ENCODE measurements around the gene IQCN.

Gene IQCN

GRCh38 chr19:18304458-18305310 is 30.4 kb upstream of the IQCN start:
- 0 out of 2 replicates have a peak overlapping the region, but pooled peaks have one; percentile 4 for H3K27ac ChIP-seq
- TF ChIP-seq ZFX (IDR thresholded peaks at IDR 0.05; ENCODE audit: borderline replicate concordance) (no peak), CTCF (IDR thresholded peaks at IDR 0.05) (no peak)

GRCh38 chr19:18304208-18304457 is 29.9 kb upstream of the IQCN start:
- no peak overlapping the region for H3K27ac ChIP-seq
- no peak for TF ChIP-seq ZFX (IDR thresholded peaks at IDR 0.05; ENCODE audit: borderline replicate concordance)

- H3K27ac ChIP-seq, result no peak overlapping the region
Measured at GRCh38 chr19:18301718-18302111, 27.5 kb upstream of the IQCN start.

GRCh38 chr19:18300930-18301717 is 26.9 kb upstream of the IQCN start:
- 0 out of 2 replicates have a peak overlapping the region, but pooled peaks have one; percentile 13 for H3K27ac ChIP-seq
- TF ChIP-seq ZFX (IDR thresholded peaks at IDR 0.05; ENCODE audit: borderline replicate concordance) (no peak), CTCF (IDR thresholded peaks at IDR 0.05) (no peak)

More at GRCh38 chr19:18301718-18302111, 27.5 kb upstream of the IQCN start:
- TF ChIP-seq ZFX (IDR thresholded peaks at IDR 0.05; ENCODE audit: borderline replicate concordance) (no peak), CTCF (IDR thresholded peaks at IDR 0.05) (no peak)

- TF ChIP-seq CTCF (IDR thresholded peaks at IDR 0.05), result no peak
- TF ChIP-seq ZFX (IDR thresholded peaks at IDR 0.05; ENCODE audit: borderline replicate concordance), result no peak
- no peak overlapping the region for H3K27ac ChIP-seq
Measured at GRCh38 chr19:18299654-18300053, 25.4 kb upstream of the IQCN start.

- no peak overlapping the region for H3K27ac ChIP-seq
- no peak for TF ChIP-seq CTCF (IDR thresholded peaks at IDR 0.05)
- TF ChIP-seq ZFX (IDR thresholded peaks at IDR 0.05; ENCODE audit: borderline replicate concordance), result no peak
Measured at GRCh38 chr19:18298601-18299000, 24.3 kb upstream of the IQCN start.

- TF ChIP-seq ZFX (IDR thresholded peaks at IDR 0.05; ENCODE audit: borderline replicate concordance), result no peak
- TF ChIP-seq CTCF (IDR thresholded peaks at IDR 0.05), result no peak
- H3K27ac ChIP-seq, result no peak overlapping the region
Measured at GRCh38 chr19:18297308-18297707, 23.1 kb upstream of the IQCN start.

Measured in 22Rv1 (cell line).